NCI-H1092 treated with DMSO at 0.1 percent for 48 hours (cell line): ENCODE data around the gene PIP5KL1.

Experiments used
- DNase-seq: peaks from one replicate; lab custom pipeline; 2025; lab: John Stamatoyannopoulos, UW

PIP5KL1 gene, protein sequence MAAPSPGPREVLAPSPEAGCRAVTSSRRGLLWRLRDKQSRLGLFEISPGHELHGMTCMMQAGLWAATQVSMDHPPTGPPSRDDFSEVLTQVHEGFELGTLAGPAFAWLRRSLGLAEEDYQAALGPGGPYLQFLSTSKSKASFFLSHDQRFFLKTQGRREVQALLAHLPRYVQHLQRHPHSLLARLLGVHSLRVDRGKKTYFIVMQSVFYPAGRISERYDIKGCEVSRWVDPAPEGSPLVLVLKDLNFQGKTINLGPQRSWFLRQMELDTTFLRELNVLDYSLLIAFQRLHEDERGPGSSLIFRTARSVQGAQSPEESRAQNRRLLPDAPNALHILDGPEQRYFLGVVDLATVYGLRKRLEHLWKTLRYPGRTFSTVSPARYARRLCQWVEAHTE

DNA sequence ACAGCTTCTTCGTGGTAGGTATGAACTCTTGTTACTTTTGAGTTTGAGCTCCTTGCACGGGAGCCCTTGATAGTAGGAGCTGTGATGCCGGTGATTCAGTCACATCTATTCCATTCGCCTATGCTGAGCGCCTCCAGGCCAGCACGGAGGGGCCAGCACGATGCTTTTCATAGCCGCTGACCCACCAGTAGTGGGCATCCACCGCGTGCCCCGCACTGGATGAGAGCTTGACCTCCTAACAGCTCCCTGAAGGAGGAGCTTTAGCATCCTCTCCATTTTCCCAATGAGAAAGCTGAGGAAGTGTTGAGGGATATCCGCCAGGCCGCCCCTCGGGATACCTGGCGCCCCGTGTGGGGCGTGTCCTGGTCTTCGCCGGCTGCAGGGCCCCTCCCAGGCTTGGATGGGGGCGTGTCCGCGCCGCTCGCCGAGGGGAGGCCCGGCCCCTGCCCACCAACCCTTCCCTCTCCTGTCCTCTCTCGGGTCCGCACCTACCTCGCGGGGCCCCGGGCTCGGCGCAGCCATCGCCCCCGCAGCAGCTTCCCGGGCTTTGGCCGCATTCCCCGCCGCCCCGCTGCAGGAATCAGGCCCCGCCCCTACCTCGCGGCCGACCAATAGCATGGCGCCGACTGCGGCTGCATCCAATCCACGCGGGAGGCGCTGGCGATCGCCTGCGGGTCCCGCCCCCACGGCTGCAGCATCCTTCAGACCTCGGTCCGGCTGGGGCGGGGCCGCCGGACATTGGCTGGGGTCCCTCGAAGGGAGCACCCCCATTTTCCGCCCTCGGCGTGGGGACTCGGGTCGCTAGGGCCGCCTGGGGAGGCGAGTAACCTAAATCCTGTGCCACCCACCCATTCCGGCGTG is at the start of gene PIP5KL1:
Gene PIP5KL1, minus strand, starts transcription at position 547 of the 861 bp plus-strand sequence. Its CDS starts 25 bp downstream, at position 522.
- DNase-seq = peak; percentile 59

GRCh38 chr9:127980060-127980705 is 49.6 kb upstream of the PIP5KL1 start:
- peak; percentile 27 for DNase-seq

GRCh38 chr9:127979333-127980059 is 48.9 kb upstream of the PIP5KL1 start:
- peak; percentile 21 for DNase-seq

- no peak for DNase-seq
Observed at GRCh38 chr9:127979015-127979332, 48.4 kb upstream of the PIP5KL1 start.

- DNase-seq = no peak
Observed at GRCh38 chr9:127977884-127978647, 47.5 kb upstream of the PIP5KL1 start.

DNA sequence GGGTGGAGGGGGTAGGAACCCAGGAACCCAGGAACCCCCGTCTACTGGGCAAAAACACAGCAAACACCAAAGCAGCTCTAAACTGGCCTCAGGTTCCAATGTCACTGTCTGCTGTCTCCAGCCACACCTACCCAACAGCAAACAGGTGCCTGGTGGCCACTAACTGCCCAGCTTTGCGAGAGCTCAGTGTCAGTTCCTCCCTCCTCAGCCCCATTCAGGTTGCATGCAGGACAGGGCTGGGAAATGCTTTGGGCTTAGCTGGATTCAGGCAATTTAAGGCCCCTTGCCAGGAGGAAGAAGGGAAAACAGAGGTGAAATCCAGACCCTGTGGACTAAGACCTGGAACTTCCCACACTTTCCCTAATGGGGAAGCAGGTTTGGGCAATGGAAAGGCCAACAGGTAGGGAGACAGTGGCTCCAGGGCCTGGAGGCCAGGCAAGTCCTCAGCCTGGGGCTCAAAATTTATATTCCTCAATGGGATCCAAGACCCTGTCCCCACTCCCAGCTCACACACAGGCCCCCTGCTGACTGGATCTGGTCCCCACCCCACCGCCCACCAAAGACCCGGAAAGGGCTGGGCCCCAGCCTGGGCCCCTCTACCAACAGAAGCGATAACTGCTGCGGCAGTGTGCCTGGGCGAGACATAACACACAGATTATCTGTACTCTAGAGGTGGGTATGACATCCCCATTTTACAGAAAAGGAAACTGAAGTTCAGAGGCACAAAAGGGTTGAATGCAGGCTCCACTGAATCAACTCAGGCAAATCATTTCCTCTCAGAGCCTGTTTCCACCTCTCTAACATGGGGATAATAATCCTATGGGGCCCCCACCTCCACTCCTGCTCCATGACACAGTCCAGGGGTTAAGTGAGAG is 46.7 kb upstream of the PIP5KL1 start:
- DNase-seq = no peak

DNA sequence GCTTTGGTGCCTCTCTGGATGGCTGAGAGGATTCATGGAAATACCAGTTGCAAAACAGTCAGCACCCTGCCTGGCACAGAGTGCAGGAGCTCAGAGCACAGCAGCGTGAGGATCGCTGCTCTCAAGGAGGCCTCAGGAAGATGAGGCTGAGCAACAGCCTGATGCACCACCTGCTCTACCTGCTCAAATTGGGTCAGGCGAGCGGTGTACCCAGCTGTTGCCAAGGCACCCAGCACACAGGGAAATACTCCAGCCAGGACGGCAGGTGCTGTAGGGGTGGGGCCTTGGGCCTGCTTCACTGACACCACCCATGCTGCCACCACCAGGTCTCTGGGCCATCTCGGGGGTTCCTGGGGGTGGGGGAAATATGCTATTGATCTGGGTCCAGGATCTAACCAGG is 45.9 kb upstream of the PIP5KL1 start:
- peak; percentile 54 for DNase-seq

GRCh38 chr9:127975376-127976315 is 45.1 kb upstream of the PIP5KL1 start:
- DNase-seq = no peak

- DNase-seq = no peak
Observed at GRCh38 chr9:127974769-127975261, 44.2 kb upstream of the PIP5KL1 start.

GRCh38 chr9:127974001-127974768 is 43.6 kb upstream of the PIP5KL1 start:
- peak; percentile 91 for DNase-seq

- no peak for DNase-seq
Observed at GRCh38 chr9:127973169-127974000, 42.8 kb upstream of the PIP5KL1 start.

GRCh38 chr9:127972236-127972871 is 41.8 kb upstream of the PIP5KL1 start:
- DNase-seq = no peak

GRCh38 chr9:127971357-127972235 is 41.0 kb upstream of the PIP5KL1 start:
- DNase-seq = no peak

GRCh38 chr9:127970401-127971313 is 40.1 kb upstream of the PIP5KL1 start:
- peak; percentile 67 for DNase-seq
